ENCODE measurements around the gene CD1C. TPM values are rescaled to one million over a fixed set of nuclear protein-coding genes. Genes with fewer than 3 reads are reported as not detected.
A peak's percentile ranks its signal among the peaks of the same experiment; 100 is the strongest.

CD1C gene
- total RNA-seq, 2 donors from 2014 or later: 0.32 to 0.98 TPM

GRCh38 chr1:158283965-158284364, 5.8 kb upstream of the CD1C start:
- intact Hi-C loops (cut with DNase I): no loop called here
- H3K4me3 ChIP-seq: no peak overlapping the region
- no peak overlapping the region for H3K9ac ChIP-seq (ENCODE audit: low read depth in 2 of 2, low read length in 2 of 2)
- no peaks in the 10 kb centered on the region for H3K9me3 ChIP-seq
- no peaks in the 10 kb centered on the region for H3K27me3 ChIP-seq
- H3K4me1 ChIP-seq: no peaks in the 10 kb centered on the region
- no peak overlapping the region for H3K27ac ChIP-seq
- H3K36me3 ChIP-seq: no peaks in the 10 kb centered on the region
- TF ChIP-seq, protein P1, sequence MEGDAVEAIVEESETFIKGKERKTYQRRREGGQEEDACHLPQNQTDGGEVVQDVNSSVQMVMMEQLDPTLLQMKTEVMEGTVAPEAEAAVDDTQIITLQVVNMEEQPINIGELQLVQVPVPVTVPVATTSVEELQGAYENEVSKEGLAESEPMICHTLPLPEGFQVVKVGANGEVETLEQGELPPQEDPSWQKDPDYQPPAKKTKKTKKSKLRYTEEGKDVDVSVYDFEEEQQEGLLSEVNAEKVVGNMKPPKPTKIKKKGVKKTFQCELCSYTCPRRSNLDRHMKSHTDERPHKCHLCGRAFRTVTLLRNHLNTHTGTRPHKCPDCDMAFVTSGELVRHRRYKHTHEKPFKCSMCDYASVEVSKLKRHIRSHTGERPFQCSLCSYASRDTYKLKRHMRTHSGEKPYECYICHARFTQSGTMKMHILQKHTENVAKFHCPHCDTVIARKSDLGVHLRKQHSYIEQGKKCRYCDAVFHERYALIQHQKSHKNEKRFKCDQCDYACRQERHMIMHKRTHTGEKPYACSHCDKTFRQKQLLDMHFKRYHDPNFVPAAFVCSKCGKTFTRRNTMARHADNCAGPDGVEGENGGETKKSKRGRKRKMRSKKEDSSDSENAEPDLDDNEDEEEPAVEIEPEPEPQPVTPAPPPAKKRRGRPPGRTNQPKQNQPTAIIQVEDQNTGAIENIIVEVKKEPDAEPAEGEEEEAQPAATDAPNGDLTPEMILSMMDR (IDR thresholded peaks at IDR 0.05): no peak
- no peak for DNase-seq

GRCh38 chr1:158285756-158286241, 3.9 kb upstream of the CD1C start:
- Histone ChIP-seq H3K9me3 (no peaks in the 10 kb centered on the region), H3K27me3 (no peaks in the 10 kb centered on the region), H3K9ac (ENCODE audit: low read depth in 2 of 2, low read length in 2 of 2) (no peak overlapping the region), H3K27ac (no peak overlapping the region), H3K36me3 (no peaks in the 10 kb centered on the region), H3K4me3 (no peak overlapping the region), H3K4me1 (no peaks in the 10 kb centered on the region)
- TF ChIP-seq, protein P1 (IDR thresholded peaks at IDR 0.05): no peak
- peak; percentile 34 for DNase-seq
- intact Hi-C loops (cut with DNase I): no loop called here

DNA sequence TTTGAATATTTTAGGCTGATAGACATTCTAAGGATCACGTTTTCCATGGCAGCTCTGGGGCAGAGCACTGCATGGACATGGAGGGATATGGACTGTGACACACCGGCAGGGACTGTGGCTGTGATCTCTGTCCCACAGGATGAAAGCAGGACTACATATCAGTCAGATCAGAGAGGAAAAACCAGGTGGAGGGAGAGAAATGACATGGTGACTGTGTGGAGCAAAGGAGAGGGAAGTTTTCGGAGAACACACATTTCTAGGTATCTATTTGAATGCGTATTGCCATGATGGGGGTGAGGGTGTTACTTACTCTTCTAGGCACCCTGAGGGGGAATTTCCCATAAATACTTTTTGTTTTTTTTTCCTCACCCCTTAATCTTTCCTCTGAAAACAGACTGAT, 3.2 kb upstream of the CD1C start:
- Histone ChIP-seq H3K9ac (ENCODE audit: low read depth in 2 of 2, low read length in 2 of 2) (no peak overlapping the region), H3K4me3 (no peak overlapping the region), H3K4me1 (no peaks in the 10 kb centered on the region), H3K27me3 (no peaks in the 10 kb centered on the region), H3K36me3 (no peaks in the 10 kb centered on the region), H3K9me3 (no peaks in the 10 kb centered on the region), H3K27ac (no peak overlapping the region)
- intact Hi-C loops (cut with DNase I): no loop called here
- no peak for DNase-seq
- TF ChIP-seq, protein P1 (IDR thresholded peaks at IDR 0.05): no peak

GRCh38 chr1:158286941-158287346, 2.8 kb upstream of the CD1C start:
- DNase-seq: no peak
- H3K4me1 ChIP-seq: no peaks in the 10 kb centered on the region
- H3K27me3 ChIP-seq: no peaks in the 10 kb centered on the region
- H3K27ac ChIP-seq: no peak overlapping the region
- no peak overlapping the region for H3K9ac ChIP-seq (ENCODE audit: low read depth in 2 of 2, low read length in 2 of 2)
- intact Hi-C loops (cut with DNase I): no loop called here
- TF ChIP-seq, protein P1 (IDR thresholded peaks at IDR 0.05): no peak
- no peaks in the 10 kb centered on the region for H3K9me3 ChIP-seq
- no peaks in the 10 kb centered on the region for H3K36me3 ChIP-seq
- no peak overlapping the region for H3K4me3 ChIP-seq

- Histone ChIP-seq H3K36me3 (no peaks in the 10 kb centered on the region), H3K27me3 (no peaks in the 10 kb centered on the region), H3K4me3 (no peak overlapping the region), H3K9me3 (no peaks in the 10 kb centered on the region), H3K27ac (no peak overlapping the region), H3K9ac (ENCODE audit: low read depth in 2 of 2, low read length in 2 of 2) (no peak overlapping the region), H3K4me1 (no peaks in the 10 kb centered on the region)
- intact Hi-C loops (cut with DNase I): no loop called here
- TF ChIP-seq, protein P1 (IDR thresholded peaks at IDR 0.05): no peak
- DNase-seq: no peak
Measured at GRCh38 chr1:158290321-158290844, 660 bp downstream of the CD1C start.
